HG03103 (cell line): ENCODE results near the gene KIF9.
"Not testable (repeated sequence)": the region's sequence is repeated elsewhere in the genome, so short reads cannot be mapped to it uniquely, and the experiment has no call there.

Source experiments
- ATAC-seq: cut with Tn5 transposase; IDR thresholded peaks from one replicate; pipeline ENCODE4 v1.9.1; 2021; ENCODE audit warnings: low read depth; ENCODE audit not compliant: unreplicated experiment

KIF9 gene

DNA sequence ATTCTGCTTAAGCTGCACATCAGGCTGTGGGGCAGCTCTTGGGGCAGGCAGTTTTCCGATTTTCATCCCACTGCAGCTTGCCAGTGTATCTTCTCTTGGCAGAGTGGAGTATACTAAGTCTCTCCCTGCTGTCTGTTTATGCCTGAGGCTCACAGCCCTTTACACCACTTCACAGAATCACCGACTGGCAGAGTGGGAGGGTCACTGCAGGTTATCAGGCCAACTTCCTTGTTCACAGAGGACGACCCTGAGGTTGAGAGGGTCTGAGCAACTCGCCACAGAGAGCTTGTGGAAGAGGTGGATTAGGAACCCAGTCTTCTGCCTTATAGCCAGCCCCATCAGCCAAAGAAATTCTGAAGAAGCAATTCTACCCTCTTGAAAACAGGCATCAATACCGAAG, 30.9 kb downstream of the KIF9 start:
- no peak for ATAC-seq

DNA sequence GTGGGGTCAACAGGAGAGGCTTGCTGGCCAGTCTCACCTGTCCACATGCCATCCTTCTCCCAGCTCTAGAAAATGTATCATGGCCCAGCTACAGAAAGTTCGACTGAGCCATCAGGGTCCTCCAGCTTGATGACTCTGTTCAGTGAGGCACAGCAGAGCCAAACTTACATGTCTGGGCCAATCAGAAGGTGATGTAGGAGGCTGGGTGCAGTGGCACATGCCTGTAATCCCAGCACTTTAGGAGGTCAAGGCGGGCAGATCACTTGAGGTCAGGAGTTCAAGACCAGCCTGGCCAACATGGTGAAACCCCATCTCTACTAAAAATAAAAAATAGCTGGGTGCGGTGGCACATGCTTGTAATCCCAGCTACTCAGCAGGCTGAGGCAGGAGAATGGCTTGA, 31.5 kb downstream of the KIF9 start:
- not testable (repeated sequence) for ATAC-seq

- ATAC-seq = no peak
Measured at GRCh38 chr3:47250309-47251060, 32.1 kb downstream of the KIF9 start.

- no peak for ATAC-seq
Measured at GRCh38 chr3:47247131-47248064, 35.2 kb downstream of the KIF9 start.

DNA sequence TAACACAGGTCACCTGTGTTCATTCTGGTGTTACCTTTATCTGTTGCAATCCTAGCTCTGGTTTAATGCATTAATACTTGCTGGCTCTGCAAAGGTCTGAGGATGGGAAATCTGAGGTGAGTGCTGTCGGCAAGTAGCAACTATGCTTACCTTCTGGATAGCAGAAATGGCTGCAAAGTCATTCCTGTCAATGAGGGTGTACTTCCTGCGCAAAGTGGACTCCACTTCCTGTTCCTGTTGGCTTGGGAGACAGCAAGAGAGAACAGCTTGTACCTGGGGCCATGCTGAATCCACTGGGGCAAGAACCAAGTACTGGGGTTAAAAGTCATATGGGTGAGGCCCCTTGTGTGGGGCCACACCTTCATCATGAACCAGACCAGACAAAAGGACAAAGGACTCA, 37.3 kb downstream of the KIF9 start:
- ATAC-seq = no peak

- ATAC-seq = no peak
Measured at GRCh38 chr3:47244531-47245100, 38.0 kb downstream of the KIF9 start.

DNA sequence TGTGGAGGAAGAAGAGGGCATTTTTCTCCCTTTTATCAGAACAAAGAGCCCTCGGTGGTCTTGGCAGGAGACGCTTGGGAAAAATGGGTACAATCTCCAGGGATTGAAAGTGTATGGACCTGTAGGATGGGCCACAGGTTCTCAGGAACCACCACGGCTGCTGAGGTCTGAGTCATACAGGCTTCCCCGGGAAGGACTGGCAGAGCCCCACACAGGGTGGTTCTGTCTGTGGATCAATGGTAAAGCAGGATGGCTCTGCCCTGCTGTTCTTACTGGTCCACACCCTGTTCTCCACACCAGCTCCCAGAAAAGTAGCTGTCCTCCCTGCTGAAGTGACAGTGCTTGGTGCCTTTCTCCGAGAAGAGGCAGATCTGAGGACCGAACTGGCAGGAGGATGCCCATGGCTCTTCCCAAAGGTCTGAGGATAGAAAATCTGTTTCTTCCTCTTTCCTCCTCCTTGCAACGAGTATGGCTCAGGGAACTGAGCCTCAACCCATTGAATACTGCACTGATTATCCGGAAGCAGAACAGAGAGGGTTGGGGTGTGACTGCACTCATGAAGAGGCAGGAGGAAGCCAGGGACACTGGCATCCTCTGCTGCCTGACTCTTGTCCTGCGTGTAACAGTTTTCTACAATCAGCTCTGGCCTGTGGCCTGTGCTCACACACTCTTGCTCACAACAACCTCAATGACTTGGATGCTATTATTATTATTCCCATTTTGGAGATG, 39.0 kb downstream of the KIF9 start:
- ATAC-seq = no peak

DNA sequence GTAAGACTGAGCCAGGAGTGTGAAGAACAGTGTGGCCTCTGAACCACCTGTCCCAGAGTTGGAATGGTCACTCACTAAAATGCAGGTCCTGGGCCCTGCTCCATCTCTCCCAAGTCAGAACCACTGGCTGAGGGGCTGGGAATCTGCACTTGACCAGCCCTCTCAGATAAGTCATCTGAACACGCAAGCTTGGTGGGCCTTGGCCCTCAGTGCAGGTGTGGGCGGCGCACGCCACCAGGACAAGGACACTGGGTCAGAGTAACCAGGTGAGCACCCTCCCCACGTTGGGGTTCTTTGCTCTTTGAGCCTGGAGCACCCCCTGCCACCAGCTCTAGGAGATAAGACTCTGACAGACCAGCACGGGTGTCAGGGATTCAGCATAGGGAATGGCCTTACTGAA, 42.7 kb downstream of the KIF9 start:
- ATAC-seq = no peak

DNA sequence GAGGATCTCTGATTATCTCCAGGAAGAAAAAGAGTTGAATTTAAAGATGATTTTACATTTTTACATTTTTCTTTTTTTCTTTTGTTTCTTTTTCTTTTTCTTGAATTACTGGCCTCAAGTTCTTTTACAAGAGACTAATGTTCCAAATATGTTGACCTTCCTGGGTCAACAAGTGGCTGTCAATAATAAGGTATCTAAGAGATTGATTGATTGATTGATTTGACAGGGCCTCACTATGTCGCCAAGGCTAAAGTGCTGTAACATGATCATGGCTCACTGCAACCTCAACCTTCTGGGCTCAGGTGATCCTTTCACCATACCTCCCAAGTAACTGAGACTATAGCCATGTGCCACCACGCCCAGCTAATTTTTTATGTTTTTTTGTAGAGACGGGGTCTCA, 44.6 kb downstream of the KIF9 start:
- no peak for ATAC-seq

- ATAC-seq = peak; percentile 47
Measured at GRCh38 chr3:47228088-47228487, 54.5 kb downstream of the KIF9 start.

DNA sequence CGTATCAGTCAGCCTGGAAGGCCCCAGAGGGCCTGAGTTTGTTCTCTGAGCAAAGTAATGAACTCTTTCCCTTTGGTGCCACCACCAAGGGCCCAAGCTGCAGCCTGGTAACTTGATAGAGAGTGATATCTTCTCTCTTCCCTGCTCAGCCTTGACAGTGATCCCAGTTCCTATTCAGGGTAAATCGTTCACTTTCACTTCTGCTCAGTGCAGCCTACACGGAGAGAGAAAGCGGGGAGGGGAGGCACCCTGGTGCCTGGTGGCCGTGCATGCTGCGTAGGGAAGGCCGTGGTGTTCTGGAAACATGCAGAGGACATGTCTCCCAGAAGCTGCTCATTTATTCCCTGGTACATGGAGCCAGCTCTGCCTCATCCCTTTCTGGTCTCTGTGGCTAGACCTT, 54.9 kb downstream of the KIF9 start:
- ATAC-seq = peak; percentile 48

- ATAC-seq = no peak
Measured at GRCh38 chr3:47225310-47225906, 57.2 kb downstream of the KIF9 start.

DNA sequence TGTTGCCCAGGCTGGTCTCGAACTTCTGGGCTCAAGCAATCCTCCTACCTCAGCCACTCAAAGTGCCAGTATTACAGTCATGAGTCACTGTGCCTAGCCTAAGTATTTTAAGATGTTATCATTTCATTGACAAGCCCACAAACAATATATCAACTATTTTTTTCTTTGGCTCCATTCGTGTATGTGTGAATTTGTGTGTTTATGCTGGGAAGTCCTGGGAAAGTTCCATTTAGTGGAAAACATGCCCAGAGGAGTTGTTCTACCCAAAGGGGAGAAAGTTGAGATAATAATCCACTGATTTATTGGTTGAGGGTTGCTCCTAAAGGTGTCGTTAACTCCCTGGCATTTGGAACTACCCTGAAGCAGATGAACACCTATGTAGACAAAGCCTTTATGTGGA, 58.8 kb downstream of the KIF9 start:
- ATAC-seq = no peak

GRCh38 chr3:47221798-47222197, 60.8 kb downstream of the KIF9 start:
- no peak for ATAC-seq

- no peak for ATAC-seq
Measured at GRCh38 chr3:47210863-47211405, 71.7 kb downstream of the KIF9 start.

- ATAC-seq = not testable (repeated sequence)
Measured at GRCh38 chr3:47206022-47206421, 76.6 kb downstream of the KIF9 start.

DNA sequence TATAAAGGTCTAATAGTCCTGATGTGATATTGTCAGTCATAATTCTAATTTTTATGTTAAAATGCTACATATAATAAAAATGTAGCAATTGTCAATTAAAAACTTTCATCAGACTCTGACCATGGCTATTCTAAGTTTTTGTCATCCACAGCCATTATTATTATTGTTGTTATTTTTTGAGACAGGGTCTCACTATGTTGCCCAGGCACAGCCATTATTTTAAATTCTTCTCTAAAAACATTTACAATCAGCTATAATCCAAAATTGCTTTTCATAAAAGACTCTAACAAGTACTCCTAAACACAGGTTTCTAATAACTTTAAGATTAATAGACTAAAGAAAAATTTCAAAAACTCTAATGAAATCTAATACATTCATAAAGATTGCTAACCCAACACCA, 77.7 kb downstream of the KIF9 start:
- ATAC-seq = no peak

- ATAC-seq = no peak
Measured at GRCh38 chr3:47202542-47202941, 80.1 kb downstream of the KIF9 start.

- ATAC-seq = no peak
Measured at GRCh38 chr3:47197287-47197686, 85.3 kb downstream of the KIF9 start.

- no peak for ATAC-seq
Measured at GRCh38 chr3:47194994-47195393, 87.6 kb downstream of the KIF9 start.
